ENCODE measurements around the gene IFNLR1.

The IFNLR1 gene

GRCh38 chr1:24161270-24161669 is 25.8 kb downstream of the IFNLR1 start:
- Histone ChIP-seq H3K9me3 (ENCODE audit: low read length) (no peaks in the 10 kb centered on the region), H3K27me3 (ENCODE audit: insufficient read depth, low read length) (peaks cover 7% of the 10 kb centered on the region), H3K36me3 (ENCODE audit: insufficient read depth, low read length) (no peaks in the 10 kb centered on the region), H3K4me3 (ENCODE audit: low read length) (no peak overlapping the region), H3K4me1 (ENCODE audit: insufficient read depth, low read length) (no peaks in the 10 kb centered on the region), H2AFZ (ENCODE audit: low read depth, low read length) (no peak overlapping the region)

- Histone ChIP-seq H3K36me3 (ENCODE audit: insufficient read depth, low read length) (no peaks in the 10 kb centered on the region), H3K27me3 (ENCODE audit: insufficient read depth, low read length) (peaks cover 5% of the 10 kb centered on the region), H3K4me3 (ENCODE audit: low read length) (no peak overlapping the region)
Observed at GRCh38 chr1:24159366-24159765, 27.7 kb downstream of the IFNLR1 start.

GRCh38 chr1:24157918-24158481 is 29.1 kb downstream of the IFNLR1 start:
- Histone ChIP-seq H2AFZ (ENCODE audit: low read depth, low read length) (no peak overlapping the region), H3K4me3 (ENCODE audit: low read length) (no peak overlapping the region), H3K36me3 (ENCODE audit: insufficient read depth, low read length) (no peaks in the 10 kb centered on the region), H3K9me3 (ENCODE audit: low read length) (no peaks in the 10 kb centered on the region), H3K27me3 (ENCODE audit: insufficient read depth, low read length) (peaks cover 7% of the 10 kb centered on the region), H3K4me1 (ENCODE audit: insufficient read depth, low read length) (no peaks in the 10 kb centered on the region)

More at GRCh38 chr1:24159366-24159765, 27.7 kb downstream of the IFNLR1 start:
- H2AFZ ChIP-seq (ENCODE audit: low read depth, low read length): no peak overlapping the region
- no peaks in the 10 kb centered on the region for H3K9me3 ChIP-seq (ENCODE audit: low read length)
- H3K4me1 ChIP-seq (ENCODE audit: insufficient read depth, low read length): no peaks in the 10 kb centered on the region

- Histone ChIP-seq H3K9me3 (ENCODE audit: low read length) (no peaks in the 10 kb centered on the region), H3K27me3 (ENCODE audit: insufficient read depth, low read length) (peaks cover 10% of the 10 kb centered on the region), H3K36me3 (ENCODE audit: insufficient read depth, low read length) (no peaks in the 10 kb centered on the region), H3K4me1 (ENCODE audit: insufficient read depth, low read length) (no peaks in the 10 kb centered on the region), H2AFZ (ENCODE audit: low read depth, low read length) (no peak overlapping the region), H3K4me3 (ENCODE audit: low read length) (no peak overlapping the region)
Observed at GRCh38 chr1:24156542-24157260, 30.4 kb downstream of the IFNLR1 start.

GRCh38 chr1:24155011-24155782 is 31.9 kb downstream of the IFNLR1 start:
- no peaks in the 10 kb centered on the region for H3K9me3 ChIP-seq (ENCODE audit: low read length)
- H2AFZ ChIP-seq (ENCODE audit: low read depth, low read length): no peak overlapping the region
- H3K4me3 ChIP-seq (ENCODE audit: low read length): no peak overlapping the region
- peaks cover 20% of the 10 kb centered on the region for H3K27me3 ChIP-seq (ENCODE audit: insufficient read depth, low read length)
- H3K4me1 ChIP-seq (ENCODE audit: insufficient read depth, low read length): no peaks in the 10 kb centered on the region
- H3K36me3 ChIP-seq (ENCODE audit: insufficient read depth, low read length): no peaks in the 10 kb centered on the region

- no peak overlapping the region for H2AFZ ChIP-seq (ENCODE audit: low read depth, low read length)
- no peaks in the 10 kb centered on the region for H3K36me3 ChIP-seq (ENCODE audit: insufficient read depth, low read length)
- no peak overlapping the region for H3K4me3 ChIP-seq (ENCODE audit: low read length)
- no peaks in the 10 kb centered on the region for H3K9me3 ChIP-seq (ENCODE audit: low read length)
- peaks cover 20% of the 10 kb centered on the region for H3K27me3 ChIP-seq (ENCODE audit: insufficient read depth, low read length)
- no peaks in the 10 kb centered on the region for H3K4me1 ChIP-seq (ENCODE audit: insufficient read depth, low read length)
Observed at GRCh38 chr1:24154215-24154614, 32.9 kb downstream of the IFNLR1 start.

- Histone ChIP-seq H3K4me3 (ENCODE audit: low read length) (no peak overlapping the region), H3K27me3 (ENCODE audit: insufficient read depth, low read length) (peaks cover 20% of the 10 kb centered on the region), H3K36me3 (ENCODE audit: insufficient read depth, low read length) (no peaks in the 10 kb centered on the region), H2AFZ (ENCODE audit: low read depth, low read length) (no peak overlapping the region), H3K4me1 (ENCODE audit: insufficient read depth, low read length) (no peaks in the 10 kb centered on the region), H3K9me3 (ENCODE audit: low read length) (no peaks in the 10 kb centered on the region)
Observed at GRCh38 chr1:24152631-24153494, 34.2 kb downstream of the IFNLR1 start.

GRCh38 chr1:24151175-24151533 is 35.9 kb downstream of the IFNLR1 start:
- no peak overlapping the region for H3K4me3 ChIP-seq (ENCODE audit: low read length)
- H3K36me3 ChIP-seq (ENCODE audit: insufficient read depth, low read length): no peaks in the 10 kb centered on the region
- H3K27me3 ChIP-seq (ENCODE audit: insufficient read depth, low read length): peaks cover 23% of the 10 kb centered on the region
- no peak overlapping the region for H2AFZ ChIP-seq (ENCODE audit: low read depth, low read length)
- H3K9me3 ChIP-seq (ENCODE audit: low read length): no peaks in the 10 kb centered on the region
- H3K4me1 ChIP-seq (ENCODE audit: insufficient read depth, low read length): no peaks in the 10 kb centered on the region

- H3K36me3 ChIP-seq (ENCODE audit: insufficient read depth, low read length): no peaks in the 10 kb centered on the region
- H3K4me1 ChIP-seq (ENCODE audit: insufficient read depth, low read length): no peaks in the 10 kb centered on the region
- no peaks in the 10 kb centered on the region for H3K9me3 ChIP-seq (ENCODE audit: low read length)
- H3K27me3 ChIP-seq (ENCODE audit: insufficient read depth, low read length): peaks cover 23% of the 10 kb centered on the region
- no peak overlapping the region for H2AFZ ChIP-seq (ENCODE audit: low read depth, low read length)
- H3K4me3 ChIP-seq (ENCODE audit: low read length): no peak overlapping the region
Observed at GRCh38 chr1:24150234-24151174, 36.6 kb downstream of the IFNLR1 start.

GRCh38 chr1:24149866-24150233 is 37.2 kb downstream of the IFNLR1 start:
- Histone ChIP-seq H2AFZ (ENCODE audit: low read depth, low read length) (no peak overlapping the region), H3K4me1 (ENCODE audit: insufficient read depth, low read length) (no peaks in the 10 kb centered on the region), H3K36me3 (ENCODE audit: insufficient read depth, low read length) (no peaks in the 10 kb centered on the region), H3K4me3 (ENCODE audit: low read length) (no peak overlapping the region), H3K27me3 (ENCODE audit: insufficient read depth, low read length) (peaks cover 23% of the 10 kb centered on the region), H3K9me3 (ENCODE audit: low read length) (no peaks in the 10 kb centered on the region)

- peaks cover 33% of the 10 kb centered on the region for H3K27me3 ChIP-seq (ENCODE audit: insufficient read depth, low read length)
- H3K4me1 ChIP-seq (ENCODE audit: insufficient read depth, low read length): no peaks in the 10 kb centered on the region
- H2AFZ ChIP-seq (ENCODE audit: low read depth, low read length): no peak overlapping the region
- no peaks in the 10 kb centered on the region for H3K36me3 ChIP-seq (ENCODE audit: insufficient read depth, low read length)
- H3K4me3 ChIP-seq (ENCODE audit: low read length): no peak overlapping the region
- H3K9me3 ChIP-seq (ENCODE audit: low read length): no peaks in the 10 kb centered on the region
Observed at GRCh38 chr1:24147816-24148215, 39.3 kb downstream of the IFNLR1 start.

GRCh38 chr1:24147194-24147593 is 39.9 kb downstream of the IFNLR1 start:
- H3K9me3 ChIP-seq (ENCODE audit: low read length): no peaks in the 10 kb centered on the region
- H3K27me3 ChIP-seq (ENCODE audit: insufficient read depth, low read length): peaks cover 33% of the 10 kb centered on the region
- no peaks in the 10 kb centered on the region for H3K4me1 ChIP-seq (ENCODE audit: insufficient read depth, low read length)
- no peak overlapping the region for H2AFZ ChIP-seq (ENCODE audit: low read depth, low read length)
- H3K4me3 ChIP-seq (ENCODE audit: low read length): no peak overlapping the region
- no peaks in the 10 kb centered on the region for H3K36me3 ChIP-seq (ENCODE audit: insufficient read depth, low read length)

All from neuron (in vitro differentiated cells).